GM12873 (cell line): ENCODE results near the gene ADD2.

Experiments used
- CTCF ChIP-seq: IDR thresholded peaks from 2 replicates; pipeline ENCODE4 v1.5.1; 2012; ENCODE audit warnings: low read depth, mild to moderate bottlenecking, moderate library complexity, low read length, control low read depth; ENCODE audit not compliant: insufficient read depth; ENCODE audit errors: missing control alignments

Gene ADD2

GRCh38 chr2:70769450-70769849, 1.4 kb upstream of the ADD2 start:
- TF ChIP-seq CTCF: no peak

- no peak for TF ChIP-seq CTCF
Measured at GRCh38 chr2:70768590-70769085, 638 bp upstream of the ADD2 start.

GRCh38 chr2:70767079-70767698, 811 bp downstream of the ADD2 start:
- no peak for TF ChIP-seq CTCF

GRCh38 chr2:70766357-70767078, 1.5 kb downstream of the ADD2 start:
- TF ChIP-seq CTCF: no peak

- TF ChIP-seq CTCF: no peak
Measured at GRCh38 chr2:70765507-70765906, 2.5 kb downstream of the ADD2 start.

- TF ChIP-seq CTCF: no peak
Measured at GRCh38 chr2:70759446-70759845, 8.6 kb downstream of the ADD2 start.

GRCh38 chr2:70757966-70758365, 10.0 kb downstream of the ADD2 start:
- no peak for TF ChIP-seq CTCF
